Common myeloid progenitor, CD34-positive (primary cell): ENCODE data around the gene PEX14.

Experiments used
- CTCF ChIA-PET: fragments of 350-600 bp; sonication (Branson Sonifier 250); formaldehyde crosslinking; loops from one replicate; lab custom pipeline; 2021; ENCODE audit warnings: antibody characterized with exemption; lab: Charles Lee
- POLR2A ChIA-PET: fragments of 350-600 bp; sonication (Branson Sonifier 250); formaldehyde crosslinking; loops from one replicate; lab custom pipeline; 2021; ENCODE audit warnings: antibody characterized with exemption; lab: Charles Lee
- DNase-seq, 3 donors: peaks; one replicate each; pipeline versions ENCODE4 v3.0.0 to v3.0.0-alpha.2; 2013
- H3K27ac ChIP-seq, 2 experiments: 1 replicate in 1 of 2; 2 replicates in 1 of 2; pipeline ENCODE4 v1.7.0; 2013; ENCODE audit warnings: inconsistent platforms in 2 of 2, low read length in 2 of 2, mild to moderate bottlenecking in 2 of 2, low read depth in 1 of 2, moderate library complexity in 1 of 2; ENCODE audit not compliant: severe bottlenecking in 2 of 2, insufficient read depth in 1 of 2, poor library complexity in 1 of 2
- H3K27me3 ChIP-seq, 5 experiments: replicated peaks in 2 of 5; 1 replicate in 3 of 5; 2 replicates in 2 of 5; pipeline versions ENCODE4 v1.6.1 to v1.7.0; 2013; ENCODE audit warnings: low read length in 4 of 5, mild to moderate bottlenecking in 2 of 5, moderate library complexity in 2 of 5, inconsistent platforms in 1 of 5; ENCODE audit not compliant: insufficient read depth in 5 of 5, control insufficient read depth in 4 of 5
- H3K36me3 ChIP-seq, 4 experiments: 1 replicate in 2 of 4; 2 replicates in 2 of 4; pipeline versions ENCODE4 v1.6.1 to v1.7.0; 2013; ENCODE audit warnings: low read length in 3 of 4, control low read depth in 1 of 4, mild to moderate bottlenecking in 1 of 4; ENCODE audit not compliant: control insufficient read depth in 4 of 4, insufficient read depth in 4 of 4
- H3K4me1 ChIP-seq, 4 experiments: 1 replicate in 3 of 4; 2 replicates in 1 of 4; pipeline versions ENCODE4 v1.6.1 to v1.7.1; 2013; ENCODE audit warnings: low read length in 3 of 4, mild to moderate bottlenecking in 3 of 4, control low read depth in 1 of 4, inconsistent platforms in 1 of 4, moderate library complexity in 1 of 4; ENCODE audit not compliant: control insufficient read depth in 4 of 4, insufficient read depth in 4 of 4; ENCODE audit errors: control extremely low read depth in 1 of 4
- H3K4me3 ChIP-seq, 7 experiments: 1 replicate in 4 of 7; 2 replicates in 3 of 7; pipeline versions ENCODE4 v1.5.1 to v1.7.0; 2013; ENCODE audit warnings: mild to moderate bottlenecking in 7 of 7, low read length in 6 of 7, moderate library complexity in 6 of 7, inconsistent platforms in 2 of 7, low read depth in 2 of 7, control low read depth in 1 of 7; ENCODE audit not compliant: insufficient read depth in 4 of 7, control insufficient read depth in 1 of 7; ENCODE audit errors: extremely low read depth in 1 of 7
- H3K9me3 ChIP-seq, 5 experiments: 1 replicate in 4 of 5; 2 replicates in 1 of 5; pipeline versions ENCODE4 v1.6.1 to v1.7.1; 2013; ENCODE audit warnings: low read length in 4 of 5, mild to moderate bottlenecking in 2 of 5, inconsistent platforms in 1 of 5, low read depth in 1 of 5, moderate library complexity in 1 of 5; ENCODE audit not compliant: control insufficient read depth in 4 of 5, insufficient read depth in 2 of 5; ENCODE audit errors: control extremely low read depth in 1 of 5
- WGBS: methylation state at CpG from one replicate; pipeline ENCODE4 v1.1.5; 2013; ENCODE audit not compliant: insufficient coverage; 5-methylcytosine and 5-hydroxymethylcytosine counted together

Gene PEX14

DNA sequence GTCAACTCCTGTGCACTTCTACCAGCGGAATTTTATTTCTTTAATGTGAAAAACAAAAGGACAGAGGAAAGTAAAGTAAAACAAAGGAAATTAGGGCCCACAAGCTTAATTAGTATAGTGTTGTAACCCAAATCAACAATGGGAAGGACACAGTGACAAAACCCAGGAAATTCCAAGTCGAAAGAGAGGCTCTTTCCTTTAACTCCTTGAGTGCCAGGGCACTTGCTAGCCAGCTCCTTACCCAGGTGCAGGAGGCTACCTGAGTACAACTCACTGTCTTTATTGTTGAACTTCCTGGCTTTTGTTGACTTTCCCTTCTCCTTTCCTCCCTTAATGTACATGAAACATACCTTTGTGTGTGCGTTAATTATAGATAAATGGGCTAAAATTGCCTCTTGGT lies 55.0 kb downstream of the PEX14 start:
- Histone ChIP-seq H3K27me3 (no peaks in the 10 kb centered on the region), H3K4me1 (peaks cover 0 to 17% (median 10%) of the 10 kb centered on the region in 4 experiments), H3K36me3 (peaks cover 0 to 3% (median under 1%) of the 10 kb centered on the region in 4 experiments), H3K4me3 (no peak overlapping the region), H3K9me3 (no peaks in the 10 kb centered on the region), H3K27ac (no peak overlapping the region)
- DNase-seq: no peak
- CTCF ChIA-PET: interaction anchor here (1.0 kb wide), 1 partner anchor 22 kb away, joined by 4 read pairs; no protein-coding TSS in a partner anchor
- POLR2A ChIA-PET: no interaction called here
- 13% methylated on average over 1 of the region's 3 CpGs for WGBS

DNA sequence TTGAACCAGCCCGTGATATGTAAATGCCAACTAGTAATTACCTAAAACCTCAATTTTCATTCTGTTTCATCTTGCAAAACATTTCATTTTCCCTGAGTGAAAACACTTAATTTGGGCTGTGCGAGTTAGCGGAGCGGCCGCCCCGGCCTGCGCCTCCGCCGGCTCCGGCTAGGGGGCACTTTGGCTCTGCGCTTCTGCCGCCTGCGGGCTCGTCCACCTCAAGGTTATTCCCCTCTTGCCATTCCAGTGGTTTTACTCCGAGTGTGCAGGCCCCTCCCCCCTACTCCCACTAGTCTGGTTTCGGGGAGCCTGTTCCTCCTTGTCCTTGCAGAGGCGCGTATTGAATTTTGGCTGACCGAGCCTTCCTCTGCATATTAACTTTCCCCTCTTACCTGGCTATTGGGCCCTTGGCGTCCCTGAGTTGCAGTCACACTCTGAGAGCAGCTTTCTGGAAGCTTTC lies 55.6 kb downstream of the PEX14 start:
- Histone ChIP-seq H3K9me3 (no peaks in the 10 kb centered on the region), H3K27me3 (no peaks in the 10 kb centered on the region), H3K36me3 (peaks cover 0 to 3% (median under 1%) of the 10 kb centered on the region in 4 experiments), H3K27ac (no peak overlapping the region), H3K4me1 (peaks cover 0 to 17% (median 10%) of the 10 kb centered on the region in 4 experiments), H3K4me3 (peak overlapping the region in 2 of 7 experiments; percentile 6 to 51)
- ChIA-PET POLR2A (no interaction called here), CTCF (no interaction called here)
- WGBS: 27% methylated on average over 18 of the region's 20 CpGs
- peak; percentile 24 to 46 (median 40) for DNase-seq

DNA sequence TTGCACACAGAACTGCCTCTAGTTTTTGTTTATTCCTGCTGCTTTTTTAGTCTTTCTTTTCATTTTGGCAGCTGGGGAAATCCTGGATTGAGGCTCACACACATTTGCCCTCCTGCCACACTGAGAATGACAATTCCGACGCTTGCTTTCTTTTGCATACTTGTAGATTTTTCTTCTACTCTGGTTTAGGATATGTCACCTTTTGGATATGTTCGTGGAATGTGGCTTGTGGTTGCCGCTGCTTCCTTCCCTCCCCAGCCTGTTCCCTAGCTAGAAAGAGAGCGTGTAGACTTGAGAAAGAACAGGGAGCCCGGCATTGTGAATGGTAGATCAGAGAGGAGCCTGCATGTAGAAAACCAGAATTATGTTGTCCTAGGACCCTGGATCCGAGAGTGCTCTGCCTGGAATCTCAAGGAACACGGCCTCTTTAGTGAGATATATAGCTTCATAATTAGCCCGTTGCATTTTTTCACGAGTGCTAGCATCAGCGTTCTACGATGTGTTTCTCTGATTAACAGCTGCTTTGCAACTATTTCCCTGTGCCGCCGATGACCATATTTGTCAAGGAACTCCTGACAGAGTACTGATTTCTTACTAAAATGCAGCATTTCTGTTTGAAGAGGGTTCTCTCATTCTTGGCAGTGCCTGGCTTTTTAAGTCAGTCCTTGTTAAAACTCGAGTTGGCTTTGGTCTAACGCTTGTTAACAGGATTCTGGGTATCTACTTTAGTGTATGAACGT lies 56.2 kb downstream of the PEX14 start:
- POLR2A ChIA-PET: interaction anchor here (0.6 kb wide), 1 partner anchor 32 kb away, joined by 3 read pairs; no protein-coding TSS in a partner anchor
- no peak for DNase-seq
- H3K9me3 ChIP-seq: no peaks in the 10 kb centered on the region
- H3K4me1 ChIP-seq: peaks cover 0 to 17% (median 10%) of the 10 kb centered on the region in 4 experiments
- WGBS: 57% methylated on average over 12 of the region's 17 CpGs
- H3K4me3 ChIP-seq: peak overlapping the region in 2 of 7 experiments; percentile 6 to 51
- CTCF ChIA-PET: no interaction called here
- no peaks in the 10 kb centered on the region for H3K27me3 ChIP-seq
- no peak overlapping the region for H3K27ac ChIP-seq
- H3K36me3 ChIP-seq: peaks cover 0 to 7% (median under 1%) of the 10 kb centered on the region in 4 experiments

DNA sequence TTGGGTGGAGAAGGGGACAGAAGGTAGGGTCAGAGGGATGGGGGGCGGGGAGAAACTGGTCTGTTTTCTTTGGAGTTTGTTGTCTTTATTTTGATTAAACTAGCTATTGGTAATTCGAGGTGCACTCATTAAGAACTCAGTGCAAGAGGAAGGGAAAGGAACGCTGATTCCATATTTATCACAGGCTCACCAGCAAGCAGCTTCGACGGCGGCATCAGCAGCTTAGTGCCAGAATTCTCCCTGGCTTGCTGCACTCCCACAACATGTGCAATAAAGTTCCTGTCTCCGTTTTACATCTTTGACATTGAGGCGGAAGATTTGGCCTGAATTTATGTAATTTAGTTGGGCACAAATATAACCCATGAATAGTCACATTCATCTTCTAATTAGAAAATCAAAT lies 57.6 kb downstream of the PEX14 start:
- Histone ChIP-seq H3K27me3 (no peaks in the 10 kb centered on the region), H3K4me3 (no peak overlapping the region), H3K9me3 (no peaks in the 10 kb centered on the region), H3K4me1 (peaks cover 0 to 17% (median 10%) of the 10 kb centered on the region in 4 experiments), H3K36me3 (peaks cover 0 to 12% (median 6%) of the 10 kb centered on the region in 4 experiments), H3K27ac (no peak overlapping the region)
- ChIA-PET POLR2A (no interaction called here), CTCF (no interaction called here)
- DNase-seq: no peak
- 94% methylated on average over 6 of the region's 8 CpGs for WGBS

DNA sequence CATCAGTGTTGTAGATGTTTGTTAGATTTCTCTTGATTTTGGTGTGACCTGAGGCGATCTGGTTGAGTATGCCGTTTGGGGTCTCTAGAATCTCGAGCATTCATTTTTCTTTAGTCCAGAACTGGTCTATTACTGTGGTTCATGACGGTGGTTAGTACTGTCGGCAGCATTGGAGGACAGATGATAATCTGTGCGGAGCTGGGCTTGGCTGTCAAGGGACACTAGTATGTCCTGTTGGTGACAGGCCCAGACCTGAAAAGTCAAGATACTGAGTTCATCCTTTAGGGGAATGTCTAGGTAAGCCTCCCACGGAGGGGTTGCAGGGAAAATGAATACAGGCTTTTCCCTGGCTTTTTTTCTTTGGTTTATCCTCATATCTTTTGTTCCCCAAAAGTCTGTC lies 59.8 kb downstream of the PEX14 start:
- Histone ChIP-seq H3K27me3 (no peaks in the 10 kb centered on the region), H3K4me3 (no peak overlapping the region), H3K9me3 (no peaks in the 10 kb centered on the region), H3K36me3 (peaks cover 2 to 17% (median 9%) of the 10 kb centered on the region in 4 experiments), H3K27ac (no peak overlapping the region), H3K4me1 (peaks cover 0 to 17% (median 10%) of the 10 kb centered on the region in 4 experiments)
- CTCF ChIA-PET: no interaction called here
- DNase-seq: no peak
- 98% methylated on average over 7 of the region's 7 CpGs for WGBS
- POLR2A ChIA-PET: no interaction called here

DNA sequence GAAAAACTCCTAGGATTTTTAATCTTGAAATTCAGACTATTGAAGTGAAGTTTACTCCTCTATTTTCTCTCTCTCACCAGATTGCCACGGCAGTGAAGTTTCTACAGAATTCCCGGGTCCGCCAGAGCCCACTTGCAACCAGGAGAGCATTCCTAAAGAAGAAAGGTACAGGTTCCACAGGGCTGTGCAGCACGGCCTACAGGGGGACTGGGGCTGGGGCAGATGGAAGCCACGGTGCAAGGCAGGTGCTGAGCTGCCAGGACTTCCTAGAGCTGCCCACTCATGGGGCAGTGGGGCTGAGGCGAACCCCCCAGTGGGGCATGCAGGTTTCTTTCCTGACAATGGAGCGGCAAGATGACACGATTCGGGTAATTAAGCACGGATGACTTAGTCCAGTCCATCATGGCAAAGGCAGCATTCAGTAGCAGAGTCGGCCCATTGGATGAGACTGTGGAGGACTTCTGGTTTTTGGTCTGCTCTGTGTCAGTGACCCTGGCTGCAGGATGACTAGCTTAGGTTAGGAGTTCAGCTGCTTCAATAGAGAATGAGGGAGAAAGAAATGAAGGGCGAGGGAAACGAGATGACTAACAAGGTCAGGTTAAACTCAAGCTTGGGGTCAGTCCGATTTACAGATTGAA lies 61.5 kb downstream of the PEX14 start:
- Histone ChIP-seq H3K27me3 (no peaks in the 10 kb centered on the region), H3K4me1 (peaks cover 0 to under 1% (median 0%) of the 10 kb centered on the region in 4 experiments), H3K4me3 (no peak overlapping the region), H3K36me3 (peaks cover 2 to 25% (median 15%) of the 10 kb centered on the region in 4 experiments), H3K27ac (no peak overlapping the region), H3K9me3 (no peaks in the 10 kb centered on the region)
- POLR2A ChIA-PET: no interaction called here
- CTCF ChIA-PET: interaction anchor here (1.5 kb wide), 1 partner anchor 13 kb away, joined by 6 read pairs; no protein-coding TSS in a partner anchor
- no peak for DNase-seq
- 98% methylated on average over 11 of the region's 14 CpGs for WGBS
